ENCODE results near the gene SOX18. TPM values are rescaled to one million over a fixed set of nuclear protein-coding genes. Genes with fewer than 3 reads are reported as not detected.

The SOX18 gene
- total and polyA plus RNA-seq, 2 of the 13 experiments (the other 11 are each of a cell fraction or from before 2014, with no cell fraction given): 1.6 to 1.9 TPM

- TF ChIP-seq TFAP4 (IDR thresholded peaks at IDR 0.05; ENCODE audit: borderline replicate concordance, low read depth): peak; percentile 61; the same call in 1 of the 2 replicates
- no peak for TF ChIP-seq SIN3B (IDR thresholded peaks at IDR 0.05; ENCODE audit: low read length)
- TF ChIP-seq KLF16 (CRISPR knock-in tag; IDR thresholded peaks at IDR 0.05): no peak
- peak; percentile 86 for TF ChIP-seq ZNF430 (CRISPR knock-in tag; IDR thresholded peaks at IDR 0.05)
- no peak for TF ChIP-seq TIGD3 (CRISPR knock-in tag; IDR thresholded peaks at IDR 0.05; ENCODE audit: borderline replicate concordance)
- TF ChIP-seq ADNP (CRISPR knock-in tag; IDR thresholded peaks at IDR 0.05): no peak
- no peak for TF ChIP-seq HDAC6 (IDR thresholded peaks at IDR 0.05; ENCODE audit: low read depth, low read length)
- no peak for TF ChIP-seq AHR (CRISPR knock-in tag; IDR thresholded peaks at IDR 0.05)
- peak; percentile 3; the same call in 1 of the 2 replicates for TF ChIP-seq ZNF530 (CRISPR knock-in tag; IDR thresholded peaks at IDR 0.05; ENCODE audit: low read depth)
- TF ChIP-seq KDM6A (CRISPR knock-in tag; IDR thresholded peaks at IDR 0.05; ENCODE audit: low read depth): peak; percentile 19
- no peak for TF ChIP-seq ZC3H13 (CRISPR knock-in tag; IDR thresholded peaks at IDR 0.05)
- no peak for TF ChIP-seq NRL (CRISPR knock-in tag; IDR thresholded peaks at IDR 0.05; ENCODE audit: borderline replicate concordance)
- no peak for TF ChIP-seq ZNF580 (CRISPR knock-in tag; IDR thresholded peaks at IDR 0.05; ENCODE audit: borderline replicate concordance, low read depth)
- TF ChIP-seq ZNF337 (CRISPR knock-in tag; IDR thresholded peaks at IDR 0.05; ENCODE audit: borderline replicate concordance, low read depth): no peak
- 0 out of 2 replicates have a peak, but pooled peaks have one; percentile 23 for TF ChIP-seq TBX2 (CRISPR knock-in tag; IDR thresholded peaks at IDR 0.05; ENCODE audit: borderline replicate concordance)
- TF ChIP-seq ZNF275 (CRISPR knock-in tag; IDR thresholded peaks at IDR 0.05; ENCODE audit: borderline replicate concordance): no peak
- peak; percentile 34; the same call in 1 of the 2 replicates for TF ChIP-seq POGZ (CRISPR knock-in tag; IDR thresholded peaks at IDR 0.05)
- no peak for TF ChIP-seq ZBTB4 (CRISPR knock-in tag; IDR thresholded peaks at IDR 0.05; ENCODE audit: borderline replicate concordance)
- TF ChIP-seq MYNN (CRISPR knock-in tag; IDR thresholded peaks at IDR 0.05; ENCODE audit: low read depth): no peak
- TF ChIP-seq RAD21 (CRISPR knock-in tag; IDR thresholded peaks at IDR 0.05): no peak
Observed at GRCh38 chr20:64056639-64056888, 7.1 kb upstream of the SOX18 start (continued).

Measured in HepG2 (cell line).